Thyroid gland (tissue), 4 donors: ENCODE results near the gene GCK.

Experiments
- CTCF ChIP-seq, 6 experiments: fragments of 200-600 bp in 3 of 6; fragments of 450-650 bp in 3 of 6; sonication (generic) in 3 of 6; IDR thresholded peaks; one replicate each; pipeline ENCODE4 v1.5.1; 2016 to 2019; ENCODE audit warnings: antibody characterized with exemption in 6 of 6, mild to moderate bottlenecking in 2 of 6, inconsistent platforms in 1 of 6, moderate library complexity in 1 of 6
- POLR2A ChIP-seq, 2 donors: fragments of 450-650 bp; IDR thresholded peaks; one replicate each; pipeline ENCODE4 v1.6.1; 2017; ENCODE audit warnings: antibody characterized with exemption in 2 of 2, mild to moderate bottlenecking in 2 of 2, moderate library complexity in 1 of 2

- TF ChIP-seq CTCF (IDR thresholded peaks at IDR 0.05) (no peak), POLR2A (IDR thresholded peaks at IDR 0.05) (no peak)
These were observed 31.0 kb downstream of the GCK start for GRCh38 chr7:44158096-44158872.
